Activated CD4-positive, CD25-positive, alpha-beta regulatory T cell treated with anti-CD3 and anti-CD28 coated beads, Interleukin-2, amount 50 U/mL, for 24 hours (primary cell): ENCODE results near the gene NTSR1.

Experiments
- ATAC-seq, 2 donors: fragments of 150-1000 bp; cut with Tn5 transposase; one replicate each; pipeline ENCODE4 v1.10.0; 2021; ENCODE audit warnings: mild to moderate bottlenecking in 1 of 2, moderate library complexity in 1 of 2

The NTSR1 gene

DNA sequence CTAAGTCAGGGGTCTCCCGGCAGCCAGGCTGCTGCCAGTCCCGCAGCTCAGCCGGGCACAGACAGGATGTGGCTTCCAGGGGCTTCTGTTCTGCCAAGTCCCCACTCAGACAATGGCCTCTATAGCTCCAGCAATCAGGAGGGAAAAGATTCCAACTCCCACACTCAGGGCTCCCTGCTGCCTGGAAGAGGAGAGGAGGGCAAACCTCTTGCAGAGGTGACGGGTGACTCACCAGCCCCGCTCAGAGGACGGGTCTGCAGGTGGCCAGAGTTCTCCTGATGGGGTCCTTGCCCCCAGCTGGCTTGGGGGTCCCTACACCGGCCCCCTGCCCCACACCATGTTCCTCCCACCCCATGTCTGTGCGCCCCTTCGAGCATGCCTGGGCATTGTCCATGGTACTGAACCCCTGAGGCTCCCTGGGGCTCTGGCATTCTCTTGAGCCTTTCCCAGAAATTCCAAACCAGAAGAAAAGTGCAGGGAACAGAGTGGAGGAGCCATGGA is 32.6 kb downstream of the NTSR1 start:
- no peak for ATAC-seq

DNA sequence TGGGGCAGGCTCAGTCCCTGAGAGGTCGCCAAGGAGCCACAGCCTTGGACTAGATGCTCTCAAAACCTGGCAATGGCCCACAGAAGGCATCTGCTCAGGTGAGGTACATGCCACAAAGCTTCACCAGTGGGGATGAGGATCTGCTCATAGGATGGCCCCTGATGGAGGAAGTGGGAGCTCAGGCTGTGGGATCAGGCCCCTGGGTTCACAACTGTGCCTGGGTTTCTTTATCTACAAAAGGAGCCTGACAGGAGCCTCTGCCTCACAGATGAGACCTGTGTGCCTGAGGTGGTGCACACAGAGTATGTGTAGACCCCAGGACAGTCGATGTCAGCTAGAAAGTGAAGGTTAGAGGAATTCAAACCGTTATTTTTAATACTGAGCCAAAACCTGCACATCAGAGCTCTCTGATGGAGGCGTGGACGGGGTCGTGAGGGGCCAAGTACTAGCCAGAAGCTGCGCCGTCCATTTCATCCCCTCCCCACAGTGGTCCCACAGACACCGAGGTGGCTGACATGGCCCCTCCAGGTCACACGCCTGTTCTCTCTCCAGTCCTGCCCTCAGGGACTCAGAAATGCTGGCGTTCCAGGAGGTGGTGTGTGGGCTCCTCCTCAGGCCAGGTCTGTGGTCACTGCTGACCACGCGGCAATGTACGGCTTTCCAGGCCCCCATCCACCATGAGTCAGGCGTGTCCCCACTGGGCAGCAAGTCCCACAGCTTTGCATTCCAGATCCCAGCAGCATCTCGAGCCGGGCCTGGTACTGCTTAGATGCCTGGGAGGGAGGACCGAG is 33.3 kb downstream of the NTSR1 start:
- ATAC-seq: no peak

DNA sequence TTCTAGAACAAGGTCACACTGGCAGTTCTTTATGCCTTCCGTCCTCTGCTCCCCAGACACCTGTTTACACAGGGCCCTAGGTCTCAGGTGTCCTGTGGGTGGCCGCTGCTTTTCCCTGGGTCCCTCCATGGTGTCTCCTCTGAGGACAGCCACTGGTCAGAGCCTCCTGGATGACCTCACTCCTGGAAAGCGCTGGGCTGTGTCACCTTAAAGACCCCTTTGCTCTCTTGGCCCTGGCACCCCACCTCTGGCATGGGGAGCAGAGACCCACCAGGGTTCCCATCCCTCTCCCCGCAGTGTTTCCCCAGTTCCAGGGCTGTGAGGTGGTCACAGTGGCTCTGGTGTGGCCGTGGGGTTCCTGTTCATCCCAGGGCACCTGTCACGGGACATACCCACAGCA is 33.9 kb downstream of the NTSR1 start:
- no peak for ATAC-seq

DNA sequence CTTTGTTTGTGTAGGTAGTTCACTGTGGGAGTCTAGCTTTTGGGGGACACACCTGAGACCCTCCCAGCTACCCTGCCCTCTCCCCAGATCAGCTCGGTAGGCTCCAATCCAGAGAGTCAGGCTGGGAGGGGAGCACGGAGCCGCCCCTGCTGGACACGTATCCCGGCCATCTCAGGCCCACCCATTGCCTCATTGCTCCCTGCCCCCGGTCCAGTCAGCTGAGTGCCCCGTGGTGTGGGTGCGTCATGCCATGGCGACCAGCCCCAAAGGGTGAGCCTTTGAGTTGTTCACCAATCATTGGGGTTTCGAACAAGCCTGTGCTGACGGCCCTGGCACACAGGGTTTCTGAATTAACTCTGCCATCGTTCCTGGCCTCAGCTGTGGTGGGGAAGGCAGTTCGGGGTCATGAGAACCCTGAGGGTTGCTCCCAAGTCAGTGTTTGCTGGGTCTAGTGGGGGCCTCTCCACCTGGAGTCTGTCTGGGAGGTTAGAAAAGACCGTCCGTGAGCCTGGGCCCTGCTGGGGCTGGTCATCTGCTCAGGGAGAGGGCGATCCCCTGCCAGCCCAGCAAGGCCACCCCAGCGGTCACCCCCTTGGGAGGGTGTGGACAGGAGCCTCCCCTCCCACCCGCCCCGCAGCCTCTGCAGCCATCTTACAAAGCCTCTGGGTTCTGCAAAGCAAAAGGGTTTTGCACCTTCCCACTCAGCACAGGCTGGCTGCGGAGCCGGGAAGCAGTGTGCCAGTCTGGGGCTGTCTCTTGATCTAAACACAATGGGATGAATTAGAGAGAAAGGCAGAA is 34.5 kb downstream of the NTSR1 start:
- ATAC-seq: no peak

DNA sequence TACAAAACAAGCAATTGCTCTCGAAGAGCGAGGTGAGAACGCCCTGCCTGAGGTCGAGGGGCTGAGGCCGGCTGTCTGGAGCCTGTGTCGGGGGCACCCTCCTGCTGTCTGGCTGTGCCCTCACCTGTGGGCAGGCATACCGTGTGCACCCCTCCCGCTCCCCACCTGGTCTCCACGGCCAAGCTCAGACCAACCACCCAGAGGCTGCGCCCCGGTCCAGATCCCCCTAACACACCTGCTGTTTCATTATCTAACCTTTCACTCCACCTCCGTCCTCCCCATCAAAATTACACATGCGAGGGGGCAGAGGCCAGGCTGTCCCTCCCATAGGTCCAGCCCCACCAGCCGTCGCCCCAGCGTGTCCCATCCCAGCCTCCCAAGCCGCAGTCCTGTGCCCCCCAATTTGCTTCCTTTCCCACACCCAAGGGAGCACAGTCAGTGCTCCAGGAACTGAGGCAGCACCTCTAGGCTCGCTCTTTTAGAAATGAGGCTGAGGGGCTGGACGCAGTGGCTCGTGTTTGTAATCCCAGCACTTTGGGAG is 35.2 kb downstream of the NTSR1 start:
- ATAC-seq: no peak

DNA sequence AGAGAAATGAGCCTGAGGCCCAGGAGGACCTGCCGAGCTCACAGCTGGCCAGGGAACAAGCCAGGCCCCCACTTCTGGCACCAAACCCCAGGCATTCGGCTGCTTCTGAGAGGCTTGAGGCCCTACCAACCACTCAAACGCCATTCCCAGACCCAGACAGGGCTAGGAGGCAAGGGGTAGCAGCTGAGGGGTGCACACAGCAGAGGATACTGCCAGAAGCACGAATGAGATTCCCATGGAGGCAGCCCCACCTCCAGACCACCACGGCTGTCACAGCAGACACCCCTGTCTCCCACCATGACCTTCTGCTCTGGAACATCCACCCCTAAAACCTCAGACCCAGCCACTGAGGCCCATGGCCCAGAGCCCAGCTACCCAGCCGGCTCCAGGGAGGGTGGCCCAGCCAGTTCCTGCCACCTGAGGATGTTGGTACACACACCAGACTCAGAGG is 36.1 kb downstream of the NTSR1 start:
- ATAC-seq: no peak

DNA sequence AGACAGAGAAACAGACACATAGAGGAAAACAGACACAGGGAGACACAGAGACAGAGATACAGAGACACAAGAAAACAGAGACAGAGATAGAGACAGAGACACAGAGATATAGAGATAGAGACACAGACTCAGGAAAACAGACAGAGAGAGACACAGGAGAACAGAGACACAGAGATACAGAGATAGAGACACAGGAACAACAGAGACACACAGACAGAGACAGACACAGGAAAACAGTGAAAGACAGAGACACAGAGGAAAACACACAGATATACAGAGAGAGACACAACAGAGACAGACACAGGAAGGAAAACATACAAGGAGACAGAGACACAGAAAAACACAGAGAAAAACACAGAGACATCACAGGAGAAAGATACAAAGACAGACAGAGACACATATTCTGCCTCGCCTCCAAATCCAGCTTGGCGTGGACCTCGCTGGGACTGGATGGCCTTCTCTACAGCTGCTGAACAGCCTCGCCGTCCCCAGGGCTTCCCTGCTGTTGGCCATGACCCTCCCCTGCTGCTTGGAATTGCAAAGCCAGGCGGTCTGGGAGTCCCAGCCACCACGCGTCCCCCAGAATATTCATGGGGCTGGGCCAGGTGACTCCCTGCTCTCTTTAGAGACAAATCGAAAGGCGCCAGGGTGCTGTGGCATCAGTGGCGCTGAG is 36.8 kb downstream of the NTSR1 start:
- ATAC-seq: no peak

DNA sequence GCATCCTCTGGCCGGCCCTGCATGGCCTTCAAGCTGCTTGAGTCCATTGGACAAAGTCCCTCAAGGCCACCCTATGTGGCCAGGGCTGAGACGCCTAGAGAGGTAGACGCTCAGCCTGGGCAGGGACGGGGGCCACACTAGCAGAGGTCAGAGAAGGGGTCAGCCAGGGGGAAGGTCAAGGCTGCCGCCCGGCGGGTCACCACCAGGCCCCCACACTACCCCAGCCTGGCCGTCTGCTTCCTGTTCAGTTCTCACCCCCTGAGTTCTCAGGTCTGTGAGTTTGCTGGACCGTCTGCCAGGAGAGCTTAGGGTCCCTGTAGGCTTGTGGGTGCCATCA is 37.3 kb downstream of the NTSR1 start:
- ATAC-seq: no peak

DNA sequence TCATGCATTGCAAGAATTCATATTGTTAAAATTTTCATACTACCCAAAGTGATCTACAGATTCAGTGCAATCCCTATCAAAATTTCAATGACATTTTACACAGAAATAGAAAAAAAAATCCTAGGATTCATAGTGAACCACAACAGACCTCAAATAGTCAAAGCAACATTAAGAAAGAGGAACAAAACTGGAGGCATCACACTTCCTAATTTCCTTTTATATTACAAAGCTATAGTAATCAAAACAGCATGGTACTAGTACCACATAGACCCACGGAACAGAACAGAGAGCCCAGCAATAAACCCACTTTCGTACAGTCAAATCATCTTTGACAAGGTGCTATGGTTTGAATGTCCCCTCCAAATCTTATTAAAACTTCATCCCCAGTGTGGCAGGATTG is 39.7 kb downstream of the NTSR1 start:
- ATAC-seq: no peak

DNA sequence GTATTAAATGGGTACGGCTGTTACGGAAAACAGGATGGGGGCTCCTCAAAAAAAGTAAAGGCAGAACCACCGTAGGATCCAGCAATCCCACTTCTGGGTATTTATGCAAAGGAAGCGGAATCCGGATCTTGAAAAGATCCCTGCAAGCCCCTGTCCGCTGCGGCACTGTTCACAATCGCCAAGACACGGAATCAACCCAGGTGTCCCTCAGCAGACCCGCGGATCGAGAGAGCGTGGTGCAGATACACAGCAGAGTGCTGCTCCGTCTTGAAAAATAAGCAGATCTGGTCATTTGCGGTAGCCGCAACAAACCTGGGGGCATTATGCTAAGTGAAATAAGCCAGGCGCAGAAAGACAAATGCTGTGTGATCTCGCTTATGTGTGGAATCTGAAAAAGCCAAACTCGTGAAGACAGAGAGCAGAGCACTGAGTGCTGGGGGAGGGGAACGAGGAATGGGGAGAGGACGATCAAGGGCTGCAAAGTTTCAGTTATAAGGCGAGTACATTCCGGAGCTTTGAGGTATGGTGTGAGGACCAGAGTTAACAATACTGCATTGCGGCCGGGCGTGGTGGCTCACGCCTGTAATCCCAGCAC is 41.3 kb downstream of the NTSR1 start:
- ATAC-seq: no peak

DNA sequence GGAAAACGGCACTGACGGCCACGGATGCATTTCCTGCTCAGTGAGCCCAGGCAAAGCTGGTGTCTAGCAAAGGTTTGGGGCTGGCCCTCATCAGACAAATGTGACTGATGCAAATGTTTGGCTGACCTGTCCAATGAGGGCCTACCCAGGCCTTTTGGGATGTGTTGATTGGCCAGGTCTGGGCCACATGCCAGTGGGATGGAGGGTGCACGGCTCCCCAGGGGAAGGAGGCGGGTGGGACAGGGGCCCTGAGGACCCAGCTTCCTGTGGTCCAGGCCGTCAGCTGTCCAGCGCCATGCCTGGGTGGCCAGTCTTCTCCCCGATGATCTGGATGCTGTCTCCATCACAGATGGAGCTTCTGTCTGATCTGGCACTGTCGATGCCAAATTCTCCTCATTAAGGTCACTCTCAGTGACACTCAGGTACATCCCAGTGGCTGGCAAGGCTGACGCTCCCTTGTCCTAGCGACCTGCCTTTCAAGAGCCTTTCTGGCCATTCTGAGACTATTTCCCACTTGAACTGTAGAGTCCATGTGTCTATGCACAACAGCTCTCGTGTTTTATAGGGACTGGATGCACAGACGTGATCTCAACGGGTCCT is 43.0 kb downstream of the NTSR1 start:
- no peak for ATAC-seq

DNA sequence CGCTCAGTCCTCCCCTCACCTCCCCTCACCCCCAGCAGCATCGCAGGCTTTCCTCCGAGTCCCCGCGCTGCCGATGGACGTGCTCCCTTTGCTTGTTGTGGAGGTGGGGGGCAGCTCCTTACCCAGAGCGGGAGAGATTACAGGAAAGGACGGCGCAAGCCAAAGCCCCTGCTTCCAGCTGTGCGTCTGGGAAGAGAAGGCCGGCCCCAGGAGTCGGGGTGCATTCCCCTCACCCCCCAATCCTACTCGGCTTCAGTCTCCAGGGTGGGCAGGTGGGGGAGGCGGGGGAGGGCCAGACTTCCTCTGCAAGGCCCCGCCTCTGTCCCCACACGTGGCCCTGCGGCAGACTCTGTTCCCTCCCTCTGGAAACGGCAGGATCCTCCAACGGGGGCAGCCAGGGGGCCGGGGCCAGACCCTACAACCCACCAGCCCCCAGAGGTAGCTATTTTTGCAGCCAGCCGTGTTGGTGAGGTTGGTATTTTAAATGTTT is 43.6 kb downstream of the NTSR1 start:
- no peak for ATAC-seq

DNA sequence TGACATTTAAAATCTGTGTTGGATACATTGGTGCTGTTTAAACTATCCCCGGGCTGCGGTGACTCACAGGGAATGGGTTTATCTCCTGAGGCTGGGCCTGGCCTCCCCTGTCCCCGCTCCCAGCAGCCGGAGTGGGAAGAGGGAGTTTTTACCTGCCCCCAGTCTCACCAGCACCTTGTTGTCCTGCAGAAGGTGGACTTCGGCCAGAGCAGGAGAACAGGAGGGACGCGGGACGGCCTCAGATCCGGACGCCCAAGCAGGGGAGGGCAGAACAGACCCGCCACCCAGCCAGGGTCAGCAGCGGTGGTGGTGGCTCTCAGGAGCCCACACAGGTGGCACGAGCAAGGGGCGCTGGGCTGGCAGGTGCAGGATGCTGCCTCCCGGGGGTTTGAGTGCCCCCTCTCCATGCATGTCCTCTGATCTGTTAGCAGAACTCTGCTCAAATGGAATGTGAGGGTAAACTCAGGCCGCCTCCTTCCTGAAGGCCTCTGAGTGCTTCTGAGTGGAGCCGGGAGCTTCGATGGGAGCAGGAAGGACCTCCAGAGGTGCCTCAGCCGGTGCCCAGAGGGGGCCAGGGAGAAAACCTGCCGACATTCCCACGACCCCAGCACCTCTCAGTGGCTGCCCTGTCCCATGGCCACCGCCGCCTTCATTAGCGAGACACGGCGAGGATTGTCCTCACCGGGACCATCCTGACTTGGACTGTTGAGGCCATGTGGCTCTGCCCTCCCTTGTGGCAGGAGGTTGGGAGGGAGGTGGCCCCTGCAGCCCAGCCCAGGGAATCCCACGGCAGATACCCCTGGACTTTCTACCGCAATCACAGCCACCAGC is 44.2 kb downstream of the NTSR1 start:
- ATAC-seq: no peak

DNA sequence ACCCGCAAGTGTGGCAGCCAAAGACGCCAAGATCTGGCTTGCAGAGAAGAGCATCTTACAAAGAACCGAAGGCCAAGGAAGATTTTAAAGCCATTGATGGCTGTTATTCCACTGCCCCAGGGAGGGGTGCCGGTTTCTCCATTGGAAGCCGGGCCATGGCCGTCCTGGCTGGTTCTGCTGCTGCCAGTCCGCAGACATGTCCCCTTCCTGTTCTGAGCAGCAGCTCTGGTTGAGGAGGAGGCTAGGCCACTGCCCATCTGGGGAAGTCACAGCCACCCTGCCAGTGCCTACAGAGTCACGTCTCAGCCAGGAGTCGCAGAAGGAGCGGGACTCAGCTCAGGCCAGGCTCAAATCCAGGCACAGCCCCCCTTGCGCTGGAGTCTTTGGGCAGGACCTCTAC is 45.0 kb downstream of the NTSR1 start:
- no peak for ATAC-seq

DNA sequence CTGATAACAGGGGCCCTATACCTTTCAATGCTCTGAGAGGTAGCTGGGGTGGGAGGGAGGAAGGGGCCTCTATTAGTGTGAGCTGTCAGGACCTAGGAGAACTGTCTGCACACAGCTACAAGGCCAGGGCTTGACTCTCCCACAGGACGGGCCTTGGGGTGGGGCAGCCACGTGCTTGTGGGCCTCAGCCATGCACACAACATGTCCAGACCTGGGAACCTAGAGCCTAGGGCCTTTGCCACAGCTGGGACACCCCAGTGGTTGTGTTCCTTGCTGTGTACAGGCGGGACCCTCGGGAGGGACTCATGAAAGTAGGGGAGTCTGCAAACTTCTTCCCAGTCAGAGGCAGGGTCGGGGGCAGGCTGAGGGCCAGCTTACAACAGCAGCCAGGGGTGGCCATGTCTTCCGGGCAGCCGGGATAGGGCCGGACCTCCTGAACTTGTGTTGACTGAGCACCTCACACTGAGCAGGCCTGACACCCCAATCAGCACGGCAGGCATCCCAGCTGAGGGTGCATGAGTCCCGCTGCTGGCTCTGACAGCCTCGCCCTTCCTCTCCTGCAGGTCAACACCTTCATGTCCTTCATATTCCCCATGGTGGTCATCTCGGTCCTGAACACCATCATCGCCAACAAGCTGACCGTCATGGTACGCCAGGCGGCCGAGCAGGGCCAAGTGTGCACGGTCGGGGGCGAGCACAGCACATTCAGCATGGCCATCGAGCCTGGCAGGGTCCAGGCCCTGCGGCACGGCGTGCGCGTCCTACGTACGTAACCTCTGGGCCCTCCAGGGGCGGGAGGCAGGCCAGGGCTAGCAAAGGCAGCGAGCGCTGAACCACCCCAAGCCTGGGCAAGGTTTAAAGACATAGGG is 45.7 kb downstream of the NTSR1 start:
- no peak for ATAC-seq

DNA sequence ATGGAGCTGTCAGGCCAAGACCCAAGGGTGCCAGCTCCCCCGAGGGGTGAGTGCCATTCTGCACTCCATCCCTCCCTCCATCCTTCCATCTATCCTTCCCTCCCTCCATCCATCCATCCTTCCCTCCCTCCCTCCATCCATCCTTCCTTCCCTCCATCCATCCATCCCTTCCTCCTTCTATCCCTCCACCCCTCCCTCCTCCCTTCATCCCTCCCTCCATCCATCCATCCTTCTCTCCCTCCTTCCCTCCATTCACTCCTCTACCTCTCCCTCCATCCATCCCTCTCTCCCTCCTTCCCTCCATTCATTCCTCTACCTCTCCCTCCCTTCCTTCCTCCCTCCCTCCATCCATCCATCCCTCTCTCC is 46.3 kb downstream of the NTSR1 start:
- no peak for ATAC-seq

DNA sequence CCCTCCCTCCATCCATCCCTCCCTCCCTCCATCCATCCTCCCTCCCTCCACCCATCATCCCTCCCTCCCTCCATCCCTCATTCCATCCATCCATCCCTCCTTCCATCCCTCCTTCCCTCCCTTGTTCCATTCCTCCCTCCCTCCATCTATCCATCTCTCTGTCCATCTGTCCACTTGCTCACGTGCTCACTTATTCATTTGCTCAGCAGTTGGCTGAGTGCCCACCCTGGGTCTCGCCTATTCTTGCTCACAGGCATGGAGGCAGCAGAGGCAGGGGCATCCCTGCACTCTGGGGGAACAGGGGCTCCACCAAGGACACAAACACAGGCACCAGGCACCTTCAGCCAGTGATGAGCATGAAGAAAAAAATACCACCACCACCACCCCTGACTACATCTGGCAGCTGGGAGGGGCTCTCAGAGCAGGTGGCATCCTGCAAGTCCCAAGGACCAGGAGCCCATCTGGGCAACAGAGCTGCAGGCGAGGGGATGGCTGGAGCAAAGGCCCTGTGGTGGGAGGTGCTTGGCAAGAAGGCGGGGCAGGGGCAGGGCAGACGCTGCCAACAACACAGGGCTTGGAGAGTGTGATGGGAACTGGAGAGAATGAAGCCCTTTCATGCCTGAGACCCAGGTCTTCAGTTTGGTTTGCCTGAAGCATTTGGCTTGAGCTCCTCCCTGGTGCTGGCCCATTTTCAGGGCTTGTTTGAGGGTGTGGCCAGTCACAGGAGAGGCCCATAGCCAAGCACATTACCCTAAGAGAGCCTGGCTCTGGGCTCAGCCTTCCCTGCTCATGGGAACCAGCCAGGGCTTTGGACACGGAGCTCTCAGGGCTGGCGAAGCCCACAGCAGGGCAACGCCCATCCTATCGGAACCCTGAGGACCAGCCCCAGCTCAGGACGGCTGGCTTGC is 47.4 kb downstream of the NTSR1 start:
- no peak for ATAC-seq

DNA sequence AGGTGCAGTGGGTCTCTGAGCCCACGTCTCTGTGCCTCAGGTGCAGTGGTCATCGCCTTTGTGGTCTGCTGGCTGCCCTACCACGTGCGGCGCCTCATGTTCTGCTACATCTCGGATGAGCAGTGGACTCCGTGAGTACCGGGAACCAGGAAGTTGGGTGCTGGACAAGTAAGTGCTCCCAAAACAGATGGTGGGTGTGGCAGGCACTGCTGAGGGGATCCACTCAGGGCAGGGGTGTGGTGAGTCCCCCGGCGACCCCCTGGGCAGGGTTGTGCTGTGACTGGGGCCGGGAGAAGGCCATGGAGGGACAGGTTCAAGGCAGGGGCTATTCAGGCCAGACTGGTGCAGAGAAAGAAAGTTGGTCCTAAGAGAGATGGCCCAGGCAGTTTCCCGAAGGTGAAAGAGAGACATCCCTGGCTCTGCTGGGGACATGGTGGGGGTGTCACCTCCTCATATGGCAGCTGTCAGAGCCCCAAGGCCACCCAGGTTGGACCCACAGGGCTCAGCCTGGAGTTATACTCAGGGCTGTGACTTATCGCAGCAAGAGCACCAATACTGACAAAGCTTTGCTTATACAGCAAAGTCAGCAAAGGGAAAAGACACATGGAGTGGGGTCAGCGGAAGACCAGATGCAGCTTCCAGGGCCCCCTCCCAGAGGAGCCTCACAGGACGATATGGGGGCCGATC is 49.7 kb downstream of the NTSR1 start:
- ATAC-seq: no peak

DNA sequence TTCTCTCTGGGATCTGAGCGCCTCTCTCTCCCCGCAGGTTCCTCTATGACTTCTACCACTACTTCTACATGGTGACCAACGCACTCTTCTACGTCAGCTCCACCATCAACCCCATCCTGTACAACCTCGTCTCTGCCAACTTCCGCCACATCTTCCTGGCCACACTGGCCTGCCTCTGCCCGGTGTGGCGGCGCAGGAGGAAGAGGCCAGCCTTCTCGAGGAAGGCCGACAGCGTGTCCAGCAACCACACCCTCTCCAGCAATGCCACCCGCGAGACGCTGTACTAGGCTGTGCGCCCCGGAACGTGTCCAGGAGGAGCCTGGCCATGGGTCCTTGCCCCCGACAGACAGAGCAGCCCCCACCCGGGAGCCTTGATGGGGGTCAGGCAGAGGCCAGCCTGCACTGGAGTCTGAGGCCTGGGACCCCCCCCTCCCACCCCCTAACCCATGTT is 51.4 kb downstream of the NTSR1 start:
- ATAC-seq: no peak
